ENCODE data around the gene ARL5B. TPM values are rescaled to one million over a fixed set of nuclear protein-coding genes. Genes with fewer than 3 reads are reported as not detected.
A peak's percentile ranks its signal among the peaks of the same experiment; 100 is the strongest.
"Not testable (repeated sequence)": the region's sequence is repeated elsewhere in the genome, so short reads cannot be mapped to it uniquely, and the experiment has no call there.

The ARL5B gene
- 7.1 TPM for total RNA-seq
- long read RNA-seq, full-length matches to known transcripts = 6 of 7 reads
- long read RNA-seq, partial matches to known transcripts = 0 of 7 reads
- long read RNA-seq, other reads (novel, unspliced or antisense) = 1 of 7 reads

GRCh38 chr10:18659125-18659818 lies at the start of gene ARL5B:
Gene ARL5B, plus strand, starts transcription at chr10:18659431. Its CDS starts 207 bp downstream, at chr10:18659638.
- intact Hi-C loops (cut with DNase I) = loop anchor here (1.0 to 10.0 kb wide), 2 partner anchors 8 to 1454 kb away; partner anchors contain the start of genes NSUN6 and TRDMT1
- DNase-seq (ENCODE audit: low spot score) = peak; percentile 99

- intact Hi-C loops (cut with DNase I) = no loop called here
Measured at GRCh38 chr10:18610517-18610916, 48.7 kb upstream of the ARL5B start.

GRCh38 chr10:18611168-18611567 lies 48.1 kb upstream of the ARL5B start:
- no peak for DNase-seq (ENCODE audit: low spot score)
- intact Hi-C loops (cut with DNase I) = no loop called here

More at GRCh38 chr10:18610517-18610916, 48.7 kb upstream of the ARL5B start:
- DNase-seq (ENCODE audit: low spot score) = no peak

- no peak for DNase-seq (ENCODE audit: low spot score)
- intact Hi-C loops (cut with DNase I) = no loop called here
Measured at GRCh38 chr10:18615618-18616017, 43.6 kb upstream of the ARL5B start.

- no peak for DNase-seq (ENCODE audit: low spot score)
- intact Hi-C loops (cut with DNase I) = no loop called here
Measured at GRCh38 chr10:18616337-18616736, 42.9 kb upstream of the ARL5B start.

GRCh38 chr10:18619016-18619415 lies 40.2 kb upstream of the ARL5B start:
- DNase-seq (ENCODE audit: low spot score) = no peak
- intact Hi-C loops (cut with DNase I) = no loop called here

GRCh38 chr10:18620856-18621255 lies 38.4 kb upstream of the ARL5B start:
- DNase-seq (ENCODE audit: low spot score) = no peak
- intact Hi-C loops (cut with DNase I) = no loop called here

GRCh38 chr10:18623671-18624070 lies 35.6 kb upstream of the ARL5B start:
- DNase-seq (ENCODE audit: low spot score); intact Hi-C loops (cut with DNase I): not testable (repeated sequence)

GRCh38 chr10:18625886-18626285 lies 33.3 kb upstream of the ARL5B start:
- no peak for DNase-seq (ENCODE audit: low spot score)
- intact Hi-C loops (cut with DNase I) = no loop called here

- intact Hi-C loops (cut with DNase I) = not testable (repeated sequence)
Measured at GRCh38 chr10:18627452-18628018, 31.7 kb upstream of the ARL5B start.

GRCh38 chr10:18632500-18632899 lies 26.7 kb upstream of the ARL5B start:
- intact Hi-C loops (cut with DNase I); DNase-seq (ENCODE audit: low spot score): not testable (repeated sequence)

More at GRCh38 chr10:18627452-18628018, 31.7 kb upstream of the ARL5B start:
- peak; percentile 86 for DNase-seq (ENCODE audit: low spot score)

- intact Hi-C loops (cut with DNase I) = no loop called here
- no peak for DNase-seq (ENCODE audit: low spot score)
Measured at GRCh38 chr10:18635995-18636394, 23.2 kb upstream of the ARL5B start.

GRCh38 chr10:18637400-18637799 lies 21.8 kb upstream of the ARL5B start:
- DNase-seq (ENCODE audit: low spot score); intact Hi-C loops (cut with DNase I): not testable (repeated sequence)

- intact Hi-C loops (cut with DNase I); DNase-seq (ENCODE audit: low spot score): not testable (repeated sequence)
Measured at GRCh38 chr10:18639719-18640118, 19.5 kb upstream of the ARL5B start.

GRCh38 chr10:18647151-18647550 lies 12.1 kb upstream of the ARL5B start:
- DNase-seq (ENCODE audit: low spot score) = no peak
- intact Hi-C loops (cut with DNase I) = no loop called here

- intact Hi-C loops (cut with DNase I) = no loop called here
Measured at GRCh38 chr10:18647945-18648344, 11.3 kb upstream of the ARL5B start.

GRCh38 chr10:18649364-18649959 lies 9.8 kb upstream of the ARL5B start:
- intact Hi-C loops (cut with DNase I) = no loop called here

More at GRCh38 chr10:18647945-18648344, 11.3 kb upstream of the ARL5B start:
- no peak for DNase-seq (ENCODE audit: low spot score)

GRCh38 chr10:18650404-18650997 lies 8.7 kb upstream of the ARL5B start:
- intact Hi-C loops (cut with DNase I) = loop anchor here (10.0 kb wide), 1 partner anchor 1446 kb away; the partner anchor contains the start of gene TRDMT1
- DNase-seq (ENCODE audit: low spot score) = no peak

More at GRCh38 chr10:18649364-18649959, 9.8 kb upstream of the ARL5B start:
- no peak for DNase-seq (ENCODE audit: low spot score)

GRCh38 chr10:18651324-18652007 lies 7.8 kb upstream of the ARL5B start, which contains the start of gene NSUN6:
Gene NSUN6, minus strand, starts transcription at chr10:18651587. Its CDS starts 384 bp downstream, at chr10:18651203.
- intact Hi-C loops (cut with DNase I) = loop anchor here (1.0 to 10.0 kb wide), 2 partner anchors 8 to 1447 kb away; partner anchors contain the start of genes ARL5B and TRDMT1
- DNase-seq (ENCODE audit: low spot score) = peak; percentile 94

Data from cardiac septum (tissue), 1 donor.